Cardiac fibroblast (primary cell): Measurements from ENCODE around the gene KIF13A.
A peak's percentile ranks its signal among the peaks of the same experiment; 100 is the strongest.
"Not testable (repeated sequence)": the region's sequence is repeated elsewhere in the genome, so short reads cannot be mapped to it uniquely, and the experiment has no call there.

Source experiments
- DNase-seq, 2 donors: peaks; one replicate each; pipeline versions ENCODE4 v3.0.0 to v3.0.0-alpha.2; 2010; ENCODE audit warnings: low read depth in 2 of 2
- H3K4me3 ChIP-seq, 2 donors: replicated peaks in 1 of 2; 1 replicate in 1 of 2; 2 replicates in 1 of 2; pipeline ENCODE4 v1.5.1; 2011; ENCODE audit warnings: low read depth in 2 of 2, low read length in 2 of 2, mild to moderate bottlenecking in 2 of 2, moderate library complexity in 1 of 2
- CTCF ChIP-seq: IDR thresholded peaks from one replicate; pipeline ENCODE4 v1.5.1; 2011; ENCODE audit warnings: low read depth, mild to moderate bottlenecking, low read length, inconsistent platforms

Gene KIF13A

DNA sequence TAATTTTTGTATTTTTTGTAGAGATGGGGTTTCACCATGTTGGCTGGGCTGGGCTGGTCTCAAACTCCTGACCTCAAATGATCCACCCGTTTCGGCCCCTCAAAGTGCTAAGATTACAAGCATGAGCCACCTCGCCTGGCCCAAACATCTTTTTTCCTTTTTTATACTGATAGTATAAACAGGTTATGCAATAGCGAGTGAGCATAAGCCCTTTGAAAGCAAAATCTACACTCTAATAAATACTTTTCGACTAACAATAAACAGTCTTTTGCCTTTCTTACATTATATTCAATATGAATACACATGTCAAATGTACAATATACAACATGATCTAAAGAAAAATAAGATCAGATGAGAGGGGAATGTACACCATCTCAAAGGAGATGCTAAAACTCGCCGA, 38.7 kb downstream of the KIF13A start:
- DNase-seq = no peak
- no peak overlapping the region for H3K4me3 ChIP-seq
- TF ChIP-seq CTCF = no peak

DNA sequence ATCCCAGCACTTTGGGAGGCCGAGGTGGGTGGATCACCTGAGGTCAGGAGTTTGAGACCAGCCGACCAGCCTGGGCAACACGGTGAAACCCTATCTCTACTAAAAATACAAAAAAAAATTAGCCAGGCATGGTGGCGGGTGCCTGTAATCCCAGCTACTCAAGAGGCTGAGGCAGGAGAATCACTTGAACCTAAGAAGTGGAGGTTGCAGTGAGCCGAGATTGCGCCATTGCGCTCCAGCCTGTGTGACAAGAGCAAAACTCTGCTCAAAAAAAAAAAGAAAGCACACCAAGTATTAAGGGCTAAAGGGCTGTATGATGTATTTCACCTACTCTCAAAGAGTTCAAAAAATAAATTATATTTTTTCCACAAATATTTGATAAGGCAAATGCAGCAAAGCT, 39.9 kb downstream of the KIF13A start:
- not testable (repeated sequence) for H3K4me3 ChIP-seq, DNase-seq

DNA sequence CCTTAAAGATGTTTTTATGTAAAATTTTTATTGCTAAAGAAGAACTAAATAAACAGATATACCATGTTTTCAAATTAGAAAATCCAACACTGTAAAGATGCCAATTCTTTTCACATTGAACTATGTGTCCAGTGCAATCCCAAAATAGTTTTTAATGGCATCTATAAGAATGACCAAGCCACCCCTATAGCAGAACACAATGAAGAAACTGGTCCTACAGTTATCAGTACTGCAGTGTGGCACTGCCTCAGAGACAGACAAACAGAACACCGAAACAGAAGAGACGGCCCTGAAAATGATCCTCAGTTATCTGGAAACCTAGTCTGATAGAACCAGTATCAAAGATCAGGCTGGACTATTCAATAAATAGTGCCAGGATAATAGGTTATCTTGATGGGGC, 41.9 kb downstream of the KIF13A start:
- H3K4me3 ChIP-seq = no peak overlapping the region
- no peak for TF ChIP-seq CTCF
- no peak for DNase-seq

- DNase-seq = peak; percentile 47 to 79
- TF ChIP-seq CTCF = no peak
These were observed 42.3 kb downstream of the KIF13A start for GRCh38 chr6:17945111-17945510.

GRCh38 chr6:17941318-17941717, 46.1 kb downstream of the KIF13A start:
- no peak for DNase-seq
- TF ChIP-seq CTCF = no peak
- no peak overlapping the region for H3K4me3 ChIP-seq

More at GRCh38 chr6:17945111-17945510, 42.3 kb downstream of the KIF13A start:
- H3K4me3 ChIP-seq = no peak overlapping the region

- H3K4me3 ChIP-seq = no peak overlapping the region
- no peak for TF ChIP-seq CTCF
- DNase-seq = no peak
These were observed 47.2 kb downstream of the KIF13A start for GRCh38 chr6:17940151-17940792.

- TF ChIP-seq CTCF = no peak
- no peak overlapping the region for H3K4me3 ChIP-seq
- peak; percentile 33 to 68 for DNase-seq
These were observed 48.5 kb downstream of the KIF13A start for GRCh38 chr6:17938901-17939300.
